Muscle of arm (tissue), 12 donors: ENCODE data around the gene TJP2. TPM values are rescaled to one million over a fixed set of nuclear protein-coding genes. Genes with fewer than 3 reads are reported as not detected.
"Not testable (repeated sequence)": the region's sequence is repeated elsewhere in the genome, so short reads cannot be mapped to it uniquely, and the experiment has no call there.

Source experiments
- DNase-seq: peaks from one replicate; pipeline ENCODE4 v3.0.0-alpha.2; 2013
- polyA plus RNA-seq, 12 donors: library from polyadenylated mRNA; unstranded; fragments of 120-200 nt; gene quantifications; one replicate each; pipeline ENCODE4 v1.2.1, GENCODE V29; 2013; ENCODE audit not compliant: insufficient read length in 12 of 12

Gene TJP2
- polyA plus RNA-seq, 12 donors: 10.2 to 45.1 (median 15.6) TPM; not detected in 1

- no peak for DNase-seq
These were observed 105.1 kb downstream of the TJP2 start for GRCh38 chr9:69279084-69279731.

GRCh38 chr9:69279733-69280132, 105.7 kb downstream of the TJP2 start:
- no peak for DNase-seq

GRCh38 chr9:69283003-69283402, 108.9 kb downstream of the TJP2 start:
- no peak for DNase-seq

- DNase-seq: no peak
These were observed 118.0 kb downstream of the TJP2 start for GRCh38 chr9:69292078-69292477.

DNA sequence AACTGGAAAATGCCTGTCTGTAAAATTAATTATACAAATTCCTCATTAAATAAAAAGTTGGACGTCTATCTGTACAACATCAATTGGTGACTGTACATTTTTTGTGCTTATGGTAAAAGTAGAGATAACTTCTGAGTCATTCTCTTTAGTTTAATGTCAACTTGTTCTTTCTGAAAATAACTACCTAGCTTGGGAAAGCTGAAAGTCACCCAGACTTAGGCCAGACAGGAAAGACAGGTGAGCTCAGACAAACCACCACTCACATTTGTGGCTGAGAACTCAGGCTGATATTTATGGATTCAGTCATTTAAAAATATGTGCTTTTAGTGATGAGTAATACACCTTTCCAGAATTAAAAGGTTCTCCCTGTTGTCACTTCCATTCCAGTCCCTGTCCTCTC, 119.1 kb downstream of the TJP2 start:
- no peak for DNase-seq

DNA sequence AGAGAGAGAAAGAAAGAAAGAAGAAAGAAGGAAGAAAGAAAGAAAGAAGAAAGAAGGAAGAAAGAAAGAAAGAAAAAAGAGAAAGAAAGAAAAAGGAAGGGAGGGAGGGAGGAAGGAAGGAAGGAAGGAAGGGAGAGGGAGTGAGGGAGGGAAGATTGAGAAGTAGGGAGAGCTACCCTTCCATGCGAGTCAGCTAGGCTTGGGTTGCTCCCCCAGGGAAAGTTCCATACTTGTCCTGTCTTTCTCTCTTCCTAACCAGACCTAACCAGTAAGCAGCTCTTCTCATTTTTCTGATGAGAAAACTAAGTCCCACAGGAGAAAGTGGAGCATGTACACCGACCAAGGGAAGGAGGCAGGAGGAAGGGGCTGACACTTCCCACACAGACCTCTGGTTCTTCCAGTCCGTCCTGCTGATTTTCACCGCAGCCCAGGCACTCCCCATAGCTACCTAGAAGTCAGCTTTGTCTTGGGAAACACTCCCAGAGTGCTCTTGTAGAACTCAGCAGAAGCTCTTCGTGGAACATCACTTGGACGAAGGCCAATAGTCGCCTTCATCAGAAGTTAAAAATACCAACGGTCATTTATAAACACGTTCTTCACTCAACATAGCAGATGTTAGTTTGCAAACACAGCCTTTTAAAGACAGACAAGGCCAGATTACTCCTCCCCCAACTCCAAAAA, 121.9 kb downstream of the TJP2 start:
- peak; percentile 38 for DNase-seq

- no peak for DNase-seq
These were observed 123.4 kb downstream of the TJP2 start for GRCh38 chr9:69297300-69297980.

GRCh38 chr9:69299315-69299714, 125.2 kb downstream of the TJP2 start:
- DNase-seq: no peak

GRCh38 chr9:69299826-69300225, 125.7 kb downstream of the TJP2 start:
- DNase-seq: no peak

DNA sequence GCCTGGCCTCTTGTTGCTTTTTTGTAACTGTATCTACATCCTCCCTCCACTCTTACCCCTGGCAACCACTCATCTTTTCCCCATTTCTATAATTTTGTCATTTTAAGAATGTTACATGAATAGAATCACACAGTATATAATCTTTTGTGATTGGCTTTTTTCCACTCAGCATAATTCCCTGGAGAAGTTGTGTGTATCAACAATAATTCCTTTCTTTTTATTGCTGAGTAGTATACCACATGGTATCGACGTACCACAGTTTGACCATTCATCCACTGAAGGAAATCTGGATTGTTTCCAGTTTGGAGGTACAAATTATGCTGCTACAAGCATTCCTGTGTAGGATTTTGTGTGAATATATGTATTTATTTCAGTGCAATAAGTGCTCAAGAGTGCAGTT, 129.3 kb downstream of the TJP2 start:
- DNase-seq: no peak

- not testable (repeated sequence) for DNase-seq
These were observed 132.9 kb downstream of the TJP2 start for GRCh38 chr9:69306895-69307445.

DNA sequence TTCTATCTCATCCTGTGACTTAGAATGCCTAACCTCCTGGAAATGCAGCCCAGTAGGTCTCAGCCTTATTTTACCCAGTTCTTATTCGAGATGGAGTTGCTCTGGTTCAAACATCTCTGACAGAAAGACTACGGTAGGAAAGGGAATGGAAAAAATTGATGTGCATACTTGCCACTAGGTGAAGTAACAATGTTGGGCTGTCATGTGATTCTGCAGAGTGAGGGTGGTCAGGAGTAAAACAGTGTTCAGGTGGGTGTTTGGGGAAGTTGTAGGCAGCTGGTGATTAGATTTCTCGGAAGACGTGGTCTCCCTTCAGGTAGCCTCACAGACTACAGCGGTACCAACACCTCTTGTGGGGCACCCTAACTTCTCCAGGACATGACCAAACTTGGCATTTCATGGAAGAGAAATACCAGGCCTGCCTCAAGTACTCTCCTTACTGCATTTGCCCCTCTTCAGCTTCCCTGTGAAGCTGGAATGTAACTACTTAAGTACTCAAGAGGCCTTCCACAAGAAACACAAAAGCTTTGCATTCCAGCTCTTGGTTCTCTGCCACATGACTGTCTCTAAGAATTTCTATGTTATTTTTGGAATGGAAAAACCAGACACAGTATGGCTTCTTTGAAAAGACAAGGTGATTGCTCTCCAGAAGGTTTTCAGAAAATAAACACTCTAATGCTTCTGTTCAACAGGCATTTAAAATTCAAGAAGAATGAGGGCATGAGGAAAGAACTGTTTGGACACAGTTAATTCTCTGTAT, 133.5 kb downstream of the TJP2 start:
- DNase-seq: peak; percentile 33

DNA sequence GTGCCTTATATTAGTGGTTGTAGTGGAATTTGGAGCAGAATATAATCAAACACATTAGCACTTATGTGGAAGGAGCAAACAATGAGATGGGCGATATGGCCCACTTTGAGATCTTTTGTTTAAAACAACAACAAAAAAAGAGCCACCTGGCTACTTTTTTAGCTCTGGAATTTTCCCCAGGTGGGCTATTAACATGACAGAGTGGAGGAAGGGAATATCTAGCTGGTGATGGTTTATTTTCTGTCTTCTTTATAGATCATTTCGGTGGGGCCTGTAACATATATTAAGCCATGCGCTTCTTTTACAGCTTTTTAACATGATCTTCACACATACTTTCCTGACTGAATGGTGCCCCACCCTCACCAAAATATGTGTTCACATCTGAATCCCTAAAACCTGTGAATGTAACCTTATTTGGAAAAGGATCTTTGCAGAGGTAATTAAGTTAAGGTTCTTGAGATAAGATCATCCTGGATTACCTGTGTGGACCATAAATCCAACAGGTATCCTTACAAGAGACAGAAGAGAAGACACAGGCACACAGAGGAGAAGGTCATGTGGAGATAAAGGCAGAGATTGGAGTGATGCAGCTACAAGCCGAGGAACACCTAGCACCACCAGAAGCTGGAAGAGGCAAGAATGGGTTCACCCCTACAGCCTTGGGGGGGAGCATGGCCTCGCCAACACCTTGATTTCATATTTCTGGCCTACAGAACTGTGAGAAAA, 134.3 kb downstream of the TJP2 start:
- DNase-seq: no peak

- DNase-seq: no peak
These were observed 139.1 kb downstream of the TJP2 start for GRCh38 chr9:69313175-69313574.

DNA sequence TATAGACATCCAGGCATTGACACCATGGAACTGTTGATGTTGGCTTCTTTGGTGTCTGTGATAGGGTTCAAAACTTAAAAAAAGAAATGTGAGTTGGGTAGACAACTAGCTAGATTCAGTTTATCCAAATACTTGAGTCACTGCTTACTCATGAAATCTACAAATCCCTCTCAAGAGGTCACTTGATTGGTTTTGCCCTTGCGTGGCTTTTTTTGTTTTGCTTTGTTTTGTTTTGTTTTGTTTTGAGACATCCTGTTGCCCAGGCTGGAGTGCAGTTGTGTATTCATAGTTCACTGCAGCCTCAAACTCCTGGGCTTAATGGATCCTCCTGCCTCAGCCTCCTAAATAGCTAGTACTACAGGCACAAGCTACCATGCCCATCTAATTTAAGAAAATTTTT, 140.5 kb downstream of the TJP2 start:
- DNase-seq: no peak

DNA sequence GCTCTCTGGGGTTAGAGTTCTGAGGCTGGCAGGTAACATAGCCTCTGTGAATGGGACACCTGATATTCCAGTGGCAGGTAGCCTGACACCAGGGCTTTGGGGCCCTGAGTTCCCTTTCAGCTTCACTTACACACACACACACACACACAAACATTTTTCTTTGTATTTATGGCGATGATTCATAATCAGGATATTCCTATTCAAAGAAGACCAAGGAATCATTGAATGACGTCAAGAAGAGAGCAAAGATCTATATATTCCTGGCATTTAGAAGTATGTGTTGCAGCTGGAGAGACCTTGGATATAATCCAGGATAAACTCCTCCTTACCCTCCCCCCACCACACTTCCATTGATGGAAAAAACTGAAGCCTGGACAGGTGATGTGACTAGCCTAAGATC, 143.0 kb downstream of the TJP2 start:
- no peak for DNase-seq

DNA sequence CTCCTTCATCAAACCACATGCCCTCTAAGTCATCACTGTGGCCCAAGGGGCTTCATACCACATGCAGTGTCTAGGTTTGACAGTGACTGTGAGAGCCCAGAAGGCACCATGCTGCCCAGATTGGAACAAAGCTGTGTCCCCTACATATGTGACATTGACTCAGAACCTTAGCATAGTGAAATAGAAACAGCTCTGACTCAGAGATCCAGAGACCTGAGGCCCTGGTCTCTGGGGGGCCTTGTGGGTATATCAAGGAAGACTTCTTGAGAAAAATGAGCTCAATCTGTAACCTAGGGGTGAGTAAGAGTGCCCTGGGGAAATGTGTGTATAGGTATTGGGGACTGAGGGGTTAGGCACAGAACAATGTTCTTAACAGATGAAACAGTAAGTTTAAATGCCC, 143.8 kb downstream of the TJP2 start:
- DNase-seq: no peak

- DNase-seq: no peak
These were observed 145.4 kb downstream of the TJP2 start for GRCh38 chr9:69319324-69320025.

DNA sequence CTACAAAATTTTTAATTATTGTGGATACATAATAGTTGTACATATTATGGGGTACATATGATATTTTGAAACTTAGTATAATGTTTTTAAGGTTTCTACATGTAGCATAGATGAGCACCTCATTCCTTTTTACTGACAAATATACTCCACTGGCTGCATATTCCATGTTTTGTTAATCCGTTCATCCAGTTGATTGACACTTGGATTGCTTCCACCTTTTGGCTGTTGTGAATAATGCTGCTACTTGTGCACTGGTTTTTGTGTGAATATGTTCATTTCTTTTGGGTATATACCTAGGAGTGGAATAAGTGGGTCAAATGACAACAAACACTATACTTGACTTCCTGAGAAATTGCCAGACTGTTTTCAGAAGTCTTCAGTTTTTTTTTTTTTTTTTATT, 148.2 kb downstream of the TJP2 start:
- no peak for DNase-seq

DNA sequence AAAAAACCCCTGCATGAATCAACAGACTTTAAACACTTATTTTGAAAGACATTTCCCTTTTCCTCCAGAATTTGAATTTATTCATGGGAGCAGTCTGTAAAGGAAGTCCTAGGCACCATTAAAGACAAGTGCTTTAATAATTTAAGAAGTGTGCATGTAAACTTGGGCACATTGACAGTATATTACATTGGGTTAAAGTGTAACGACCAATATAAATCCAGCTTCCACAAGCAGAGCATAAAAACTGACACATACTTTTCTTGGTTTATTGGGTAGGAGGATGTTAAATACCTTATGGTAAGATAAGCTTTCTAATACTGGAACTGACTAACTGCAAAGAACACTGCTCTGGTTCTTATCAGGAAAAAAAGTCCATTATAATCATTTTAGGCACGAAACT, 149.8 kb downstream of the TJP2 start:
- no peak for DNase-seq
